BE2C (cell line): ENCODE results near the gene MED15.

ENCODE experiments used
- DNase-seq: peaks from one replicate; pipeline ENCODE4 v3.0.0-alpha.2; 2020
- H3K27me3 ChIP-seq: fragments of 250-450 bp; sonication (Bioruptor Pico); 2 replicates; pipeline ENCODE4 v1.5.1; 2020; ENCODE audit warnings: mild to moderate bottlenecking
- H3K36me3 ChIP-seq: fragments of 250-450 bp; sonication (Bioruptor Pico); 2 replicates; pipeline ENCODE4 v1.5.1; 2020; ENCODE audit warnings: mild to moderate bottlenecking
- H3K4me1 ChIP-seq: fragments of 250-450 bp; sonication (Bioruptor Pico); 2 replicates; pipeline ENCODE4 v1.5.1; 2020
- H3K4me3 ChIP-seq: 2 replicates; pipeline ENCODE4 v1.5.1; 2011; ENCODE audit warnings: low read depth, low read length
- H3K9me3 ChIP-seq: fragments of 250-450 bp; sonication (Bioruptor Pico); 2 replicates; pipeline ENCODE4 v1.5.1; 2020
- CTCF ChIP-seq: IDR thresholded peaks from 2 replicates; pipeline ENCODE4 v1.5.1; 2012; ENCODE audit warnings: mild to moderate bottlenecking, low read depth, low read length

MED15 gene

GRCh38 chr22:20625270-20625669 lies 117.9 kb downstream of the MED15 start:
- no peak for TF ChIP-seq CTCF
- no peak overlapping the region for H3K4me3 ChIP-seq

GRCh38 chr22:20626811-20627210 lies 119.4 kb downstream of the MED15 start:
- H3K4me1 ChIP-seq: no peaks in the 10 kb centered on the region
- no peak overlapping the region for H3K4me3 ChIP-seq
- no peaks in the 10 kb centered on the region for H3K36me3 ChIP-seq
- H3K9me3 ChIP-seq: no peaks in the 10 kb centered on the region
- no peak for TF ChIP-seq CTCF
- H3K27me3 ChIP-seq: no peaks in the 10 kb centered on the region
- no peak for DNase-seq

More at GRCh38 chr22:20625270-20625669, 117.9 kb downstream of the MED15 start:
- H3K36me3 ChIP-seq: no peaks in the 10 kb centered on the region
- no peak for DNase-seq
- no peaks in the 10 kb centered on the region; the same call in 1 of the 2 replicates for H3K9me3 ChIP-seq
- no peaks in the 10 kb centered on the region for H3K27me3 ChIP-seq
- H3K4me1 ChIP-seq: no peaks in the 10 kb centered on the region

- H3K9me3 ChIP-seq: no peaks in the 10 kb centered on the region
- H3K36me3 ChIP-seq: no peaks in the 10 kb centered on the region
- no peak for DNase-seq
- no peaks in the 10 kb centered on the region for H3K27me3 ChIP-seq
- no peaks in the 10 kb centered on the region for H3K4me1 ChIP-seq
- no peak for TF ChIP-seq CTCF
- no peak overlapping the region for H3K4me3 ChIP-seq
Observed at GRCh38 chr22:20627432-20627831, 120.0 kb downstream of the MED15 start.

- Histone ChIP-seq H3K4me1 (no peaks in the 10 kb centered on the region), H3K9me3 (no peaks in the 10 kb centered on the region), H3K36me3 (no peaks in the 10 kb centered on the region), H3K4me3 (no peak overlapping the region), H3K27me3 (no peaks in the 10 kb centered on the region)
- DNase-seq: no peak
- TF ChIP-seq CTCF: no peak
Observed at GRCh38 chr22:20628081-20628939, 120.9 kb downstream of the MED15 start.

- Histone ChIP-seq H3K36me3 (no peaks in the 10 kb centered on the region), H3K9me3 (no peaks in the 10 kb centered on the region), H3K4me1 (no peaks in the 10 kb centered on the region), H3K4me3 (no peak overlapping the region), H3K27me3 (no peaks in the 10 kb centered on the region)
- no peak for TF ChIP-seq CTCF
- DNase-seq: no peak
Observed at GRCh38 chr22:20629401-20629800, 122.0 kb downstream of the MED15 start.

GRCh38 chr22:20630873-20631617 lies 123.6 kb downstream of the MED15 start:
- no peak overlapping the region for H3K4me3 ChIP-seq
- no peaks in the 10 kb centered on the region for H3K4me1 ChIP-seq
- no peaks in the 10 kb centered on the region for H3K27me3 ChIP-seq
- H3K9me3 ChIP-seq: no peaks in the 10 kb centered on the region
- no peak for DNase-seq
- no peaks in the 10 kb centered on the region for H3K36me3 ChIP-seq
- TF ChIP-seq CTCF: no peak
